ENCODE data around the gene ASCL4. TPM values are rescaled to one million over a fixed set of nuclear protein-coding genes. Genes with fewer than 3 reads are reported as not detected.

Gene ASCL4
- total and polyA plus RNA-seq, 9 of the 15 experiments (the other 6 are each of a cell fraction or from before 2014, with no cell fraction given): not detected

- no peaks in the 10 kb centered on the region for H3K9me3 ChIP-seq (replicated peaks; ENCODE audit: control insufficient read depth, insufficient read depth, low read depth, low read length)
- H3K79me2 ChIP-seq (ENCODE audit: control insufficient read depth, insufficient read depth, low read length): no peaks in the 10 kb centered on the region
- DNase-seq (ENCODE audit: extremely low read depth in 1 of 4, low spot score in 3 of 4) (no peak), FAIRE-seq (peak; percentile 6), ATAC-seq (no peak)
- H3K36me3 ChIP-seq (ENCODE audit: control insufficient read depth, insufficient read depth, low read length): no peaks in the 10 kb centered on the region
- H3K9me1 ChIP-seq (ENCODE audit: control insufficient read depth, insufficient read depth, low read length): no peaks in the 10 kb centered on the region
- 0% methylated on average over 1 of the region's 1 CpG for WGBS (ENCODE audit: insufficient coverage, low coverage, missing lambda C conversion rate)
- peaks cover 9 to 12% of the 10 kb centered on the region in 2 experiments for H3K27me3 ChIP-seq (ENCODE audit: control insufficient read depth in 2 of 2, insufficient read depth in 2 of 2, low read length in 2 of 2)
- H3K4me2 ChIP-seq (ENCODE audit: insufficient read depth, low read length): no peak overlapping the region
- no peaks in the 10 kb centered on the region for H4K20me1 ChIP-seq (replicated peaks; ENCODE audit: control insufficient read depth, insufficient read depth, low read length)
- CTCF ChIA-PET (ENCODE audit: low intra/inter-chr PET ratio): interaction anchor here (0.7 kb wide), 1 partner anchor 121 kb away, joined by 3 read pairs; no protein-coding TSS in a partner anchor
- TF ChIP-seq CHD4 (IDR thresholded peaks at IDR 0.05; ENCODE audit: insufficient read depth, insufficient replicate concordance, low read depth, low read length, poor library complexity, severe bottlenecking): no peak
- TF ChIP-seq CBFA2T2 (conservative IDR thresholded peaks at IDR 0.05): no peak
- TF ChIP-seq GTF2B (IDR thresholded peaks at IDR 0.05; ENCODE audit: extremely low read depth, insufficient read length): no peak
- TF ChIP-seq, protein P1, sequence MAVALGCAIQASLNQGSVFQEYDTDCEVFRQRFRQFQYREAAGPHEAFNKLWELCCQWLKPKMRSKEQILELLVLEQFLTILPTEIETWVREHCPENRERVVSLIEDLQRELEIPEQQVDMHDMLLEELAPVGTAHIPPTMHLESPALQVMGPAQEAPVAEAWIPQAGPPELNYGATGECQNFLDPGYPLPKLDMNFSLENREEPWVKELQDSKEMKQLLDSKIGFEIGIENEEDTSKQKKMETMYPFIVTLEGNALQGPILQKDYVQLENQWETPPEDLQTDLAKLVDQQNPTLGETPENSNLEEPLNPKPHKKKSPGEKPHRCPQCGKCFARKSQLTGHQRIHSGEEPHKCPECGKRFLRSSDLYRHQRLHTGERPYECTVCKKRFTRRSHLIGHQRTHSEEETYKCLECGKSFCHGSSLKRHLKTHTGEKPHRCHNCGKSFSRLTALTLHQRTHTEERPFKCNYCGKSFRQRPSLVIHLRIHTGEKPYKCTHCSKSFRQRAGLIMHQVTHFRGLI (CRISPR knock-in tag; IDR thresholded peaks at IDR 0.05): no peak
- no peak for TF ChIP-seq ATF6 (CRISPR knock-in tag; IDR thresholded peaks at IDR 0.05)
- no peak for TF ChIP-seq FUS (optimal IDR thresholded peaks at IDR 0.05; ENCODE audit: low read depth, low read length)
- TF ChIP-seq ZNF707 (CRISPR knock-in tag; conservative IDR thresholded peaks at IDR 0.05): no peak
- TF ChIP-seq PRMT5 (CRISPR knock-in tag; IDR thresholded peaks at IDR 0.05): no peak
- TF ChIP-seq DMBX1 (CRISPR knock-in tag; IDR thresholded peaks at IDR 0.05; ENCODE audit: borderline replicate concordance): no peak
- TF ChIP-seq CBX3 (IDR thresholded peaks at IDR 0.05; ENCODE audit: borderline replicate concordance in 1 of 2, low read length in 2 of 2): no peak
- TF ChIP-seq ZKSCAN8 (CRISPR knock-in tag; IDR thresholded peaks at IDR 0.05): no peak
- TF ChIP-seq GTF2F1 (IDR thresholded peaks at IDR 0.05; ENCODE audit: low read depth, low read length): no peak
- TF ChIP-seq SPI1 (IDR thresholded peaks at IDR 0.05; ENCODE audit: borderline replicate concordance, low read depth, low read length): no peak
- TF ChIP-seq ERF (CRISPR knock-in tag; IDR thresholded peaks at IDR 0.05): no peak
- TF ChIP-seq HOMEZ (CRISPR knock-in tag; IDR thresholded peaks at IDR 0.05): no peak
- H3K4me3 ChIP-seq: no peak overlapping the region
- no peaks in the 10 kb centered on the region for H3K4me1 ChIP-seq (replicated peaks in 1 of 2; ENCODE audit: control insufficient read depth in 2 of 2, insufficient read depth in 2 of 2, low read length in 2 of 2)
- in situ Hi-C loops (cut with MboI): no loop called here
- intact Hi-C loops (cut with micrococcal nuclease): no loop called here
- H3K27ac ChIP-seq (ENCODE audit: extremely low read depth, low read depth, low read length): no peak overlapping the region
- BruUV-seq (replicated peaks): no TSS peak
- no peak overlapping the region for H2AFZ ChIP-seq (ENCODE audit: low read depth, low read length)
- H3K9ac ChIP-seq (ENCODE audit: insufficient read depth in 1 of 2, low read depth in 2 of 2, low read length in 2 of 2): no peak overlapping the region
- POLR2A ChIA-PET: interaction anchor here (0.6 kb wide), 1 partner anchor 1951 kb away, joined by 3 read pairs; no protein-coding TSS in a partner anchor
Observed at GRCh38 chr12:107791465-107792089, 17.1 kb downstream of the ASCL4 start.

All from K562 (cell line).